OCI-LY7 (cell line): ENCODE results near the gene MRGPRX4.
"Not testable (repeated sequence)": the region's sequence is repeated elsewhere in the genome, so short reads cannot be mapped to it uniquely, and the experiment has no call there.

Experiments used
- EZH2phosphoT487 ChIP-seq: fragments of 200-600 bp; sonication (generic); IDR thresholded peaks from 2 replicates; pipeline ENCODE4 v1.6.1; 2018; ENCODE audit warnings: low read depth, borderline replicate concordance, mild to moderate bottlenecking, mixed run types, antibody characterized with exemption, low read length, moderate library complexity, mixed read lengths
- TF ChIP-seq, protein P1 (sequence below): fragments of 200-600 bp; sonication (generic); conservative IDR thresholded peaks from 2 replicates; pipeline ENCODE4 v1.5.1; 2014; ENCODE audit warnings: mild to moderate bottlenecking, antibody characterized with exemption, low read length, moderate library complexity, mixed read lengths

DNA sequence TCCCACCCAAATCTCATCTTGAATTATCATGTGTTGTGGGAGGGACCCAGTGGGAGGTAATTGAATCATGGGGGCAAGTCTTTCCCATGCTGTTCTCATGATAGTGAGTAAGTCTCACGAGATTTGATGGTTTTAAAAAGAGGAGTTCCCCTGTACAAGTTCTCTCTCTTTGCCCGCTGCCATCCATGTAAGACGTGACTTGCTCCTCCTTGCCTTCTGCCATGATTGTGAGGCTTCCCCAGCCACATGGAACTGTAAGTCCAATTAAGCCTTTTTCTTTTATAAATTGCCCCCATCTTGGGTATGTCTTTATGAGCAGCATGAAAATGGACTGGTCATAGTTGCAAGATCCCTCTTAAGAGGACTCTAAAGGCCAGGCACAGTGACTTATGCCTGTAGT lies 25.1 kb downstream of the MRGPRX4 start:
- TF ChIP-seq, protein P1, sequence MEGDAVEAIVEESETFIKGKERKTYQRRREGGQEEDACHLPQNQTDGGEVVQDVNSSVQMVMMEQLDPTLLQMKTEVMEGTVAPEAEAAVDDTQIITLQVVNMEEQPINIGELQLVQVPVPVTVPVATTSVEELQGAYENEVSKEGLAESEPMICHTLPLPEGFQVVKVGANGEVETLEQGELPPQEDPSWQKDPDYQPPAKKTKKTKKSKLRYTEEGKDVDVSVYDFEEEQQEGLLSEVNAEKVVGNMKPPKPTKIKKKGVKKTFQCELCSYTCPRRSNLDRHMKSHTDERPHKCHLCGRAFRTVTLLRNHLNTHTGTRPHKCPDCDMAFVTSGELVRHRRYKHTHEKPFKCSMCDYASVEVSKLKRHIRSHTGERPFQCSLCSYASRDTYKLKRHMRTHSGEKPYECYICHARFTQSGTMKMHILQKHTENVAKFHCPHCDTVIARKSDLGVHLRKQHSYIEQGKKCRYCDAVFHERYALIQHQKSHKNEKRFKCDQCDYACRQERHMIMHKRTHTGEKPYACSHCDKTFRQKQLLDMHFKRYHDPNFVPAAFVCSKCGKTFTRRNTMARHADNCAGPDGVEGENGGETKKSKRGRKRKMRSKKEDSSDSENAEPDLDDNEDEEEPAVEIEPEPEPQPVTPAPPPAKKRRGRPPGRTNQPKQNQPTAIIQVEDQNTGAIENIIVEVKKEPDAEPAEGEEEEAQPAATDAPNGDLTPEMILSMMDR = not testable (repeated sequence)
- TF ChIP-seq EZH2phosphoT487 = not testable (repeated sequence)
